Activated T-helper 2 cell treated with anti-CD3 and anti-CD28 coated beads, Interferon-gamma antibody, Interleukin-2, Interleukin-4, amounts not matched to agents 10 μg/mL and 5 μg/mL and 100 μg/mL, durations not matched to agents 14 hours and 24 hours and 36 hours (primary cell): ENCODE results near the gene HSCB. TPM values are rescaled to one million over a fixed set of nuclear protein-coding genes. Genes with fewer than 3 reads are reported as not detected.
A peak's percentile ranks its signal among the peaks of the same experiment; 100 is the strongest.
"Not testable (repeated sequence)": the region's sequence is repeated elsewhere in the genome, so short reads cannot be mapped to it uniquely, and the experiment has no call there.

Experiments used
- DNase-seq: peaks from one replicate; pipeline ENCODE4 v3.0.0; 2021; ENCODE audit warnings: low spot score
- H3K27ac Mint-ChIP-seq: one replicate; pipeline ENCODE4 v1.8.0; 2021; ENCODE audit warnings: mixed read lengths
- H3K27me3 Mint-ChIP-seq: one replicate; pipeline ENCODE4 v1.8.0; 2021; ENCODE audit warnings: low read depth, mixed read lengths
- H3K36me3 Mint-ChIP-seq: one replicate; pipeline ENCODE4 v1.8.0; 2021; ENCODE audit warnings: low read depth, mixed read lengths
- H3K4me1 Mint-ChIP-seq: one replicate; pipeline ENCODE4 v1.8.0; 2021; ENCODE audit warnings: low read depth, mixed read lengths
- H3K4me3 Mint-ChIP-seq: one replicate; pipeline ENCODE4 v1.8.0; 2021; ENCODE audit warnings: low read depth, mild to moderate bottlenecking, moderate library complexity, mixed read lengths
- H3K9me3 Mint-ChIP-seq: one replicate; pipeline ENCODE4 v1.8.0; 2021; ENCODE audit warnings: mixed read lengths
- intact Hi-C: fragments of 100-400 bp; cut with micrococcal nuclease; formaldehyde crosslinking; loops from one replicate; pipeline ENCODE4 v1.15.1; 2023
- total RNA-seq: library from RNA; stranded (reverse); gene quantifications from 2 replicates; pipeline ENCODE4 v1.2.3, GENCODE V29; 2022

Gene HSCB
- total RNA-seq, 1 donor from 2014 or later = 14.6 TPM

GRCh38 chr22:28716686-28717085 is 25.2 kb upstream of the HSCB start:
- intact Hi-C loops = no loop called here
- Mint-ChIP-seq H3K9me3 (peaks cover 6% of the 10 kb centered on the region), H3K27me3 (no peaks in the 10 kb centered on the region), H3K4me1 (peaks cover 18% of the 10 kb centered on the region), H3K27ac (no peak overlapping the region), H3K36me3 (peaks cover 49% of the 10 kb centered on the region), H3K4me3 (no peak overlapping the region)
- no peak for DNase-seq

- peaks cover 16% of the 10 kb centered on the region for H3K4me1 Mint-ChIP-seq
- peaks cover 42% of the 10 kb centered on the region for H3K36me3 Mint-ChIP-seq
- no peak overlapping the region for H3K4me3 Mint-ChIP-seq
- no peak overlapping the region for H3K27ac Mint-ChIP-seq
- H3K9me3 Mint-ChIP-seq = peaks cover 6% of the 10 kb centered on the region
- intact Hi-C loops = no loop called here
- no peaks in the 10 kb centered on the region for H3K27me3 Mint-ChIP-seq
- DNase-seq = no peak
These were observed 23.8 kb upstream of the HSCB start for GRCh38 chr22:28718044-28718443.

GRCh38 chr22:28728002-28728401 is 13.8 kb upstream of the HSCB start:
- H3K4me1 Mint-ChIP-seq = no peaks in the 10 kb centered on the region
- no peak overlapping the region for H3K27ac Mint-ChIP-seq
- no peaks in the 10 kb centered on the region for H3K27me3 Mint-ChIP-seq
- peaks cover 46% of the 10 kb centered on the region for H3K36me3 Mint-ChIP-seq
- no peak overlapping the region for H3K4me3 Mint-ChIP-seq
- intact Hi-C loops = no loop called here
- DNase-seq = no peak
- no peaks in the 10 kb centered on the region for H3K9me3 Mint-ChIP-seq

- no peaks in the 10 kb centered on the region for H3K4me1 Mint-ChIP-seq
- DNase-seq = no peak
- no peak overlapping the region for H3K4me3 Mint-ChIP-seq
- no peaks in the 10 kb centered on the region for H3K27me3 Mint-ChIP-seq
- H3K9me3 Mint-ChIP-seq = no peaks in the 10 kb centered on the region
- no peak overlapping the region for H3K27ac Mint-ChIP-seq
- H3K36me3 Mint-ChIP-seq = peaks cover 45% of the 10 kb centered on the region
- intact Hi-C loops = no loop called here
These were observed 13.1 kb upstream of the HSCB start for GRCh38 chr22:28728621-28729313.

GRCh38 chr22:28730179-28730578 is 11.7 kb upstream of the HSCB start:
- Mint-ChIP-seq H3K4me1 (no peaks in the 10 kb centered on the region), H3K9me3 (no peaks in the 10 kb centered on the region), H3K4me3 (no peak overlapping the region), H3K27ac (no peak overlapping the region), H3K36me3 (peaks cover 42% of the 10 kb centered on the region), H3K27me3 (no peaks in the 10 kb centered on the region)
- intact Hi-C loops = no loop called here
- no peak for DNase-seq

GRCh38 chr22:28734393-28734792 is 7.4 kb upstream of the HSCB start:
- Mint-ChIP-seq H3K36me3 (peaks cover 39% of the 10 kb centered on the region), H3K4me3 (no peak overlapping the region), H3K9me3 (no peaks in the 10 kb centered on the region), H3K27me3 (no peaks in the 10 kb centered on the region), H3K27ac (no peak overlapping the region), H3K4me1 (peaks cover 8% of the 10 kb centered on the region)
- no peak for DNase-seq
- intact Hi-C loops = no loop called here

- H3K4me1 Mint-ChIP-seq = peaks cover 20% of the 10 kb centered on the region
- H3K27me3 Mint-ChIP-seq = no peaks in the 10 kb centered on the region
- no peak for DNase-seq
- no peaks in the 10 kb centered on the region for H3K9me3 Mint-ChIP-seq
- no peak overlapping the region for H3K27ac Mint-ChIP-seq
- no peak overlapping the region for H3K4me3 Mint-ChIP-seq
- H3K36me3 Mint-ChIP-seq = peaks cover 38% of the 10 kb centered on the region
- intact Hi-C loops = no loop called here
These were observed 5.3 kb upstream of the HSCB start for GRCh38 chr22:28736301-28737155.

GRCh38 chr22:28737701-28738100 is 4.1 kb upstream of the HSCB start:
- Mint-ChIP-seq H3K4me1 (peaks cover 24% of the 10 kb centered on the region), H3K27ac (no peak overlapping the region), H3K9me3 (no peaks in the 10 kb centered on the region), H3K27me3 (no peaks in the 10 kb centered on the region), H3K36me3 (peaks cover 41% of the 10 kb centered on the region), H3K4me3 (no peak overlapping the region)
- intact Hi-C loops = no loop called here
- no peak for DNase-seq

- Mint-ChIP-seq H3K36me3 (peaks cover 41% of the 10 kb centered on the region), H3K4me1 (peaks cover 35% of the 10 kb centered on the region)
- DNase-seq, intact Hi-C loops, H3K27me3 Mint-ChIP-seq, H3K4me3 Mint-ChIP-seq, H3K9me3 Mint-ChIP-seq, H3K27ac Mint-ChIP-seq: not testable (repeated sequence)
These were observed 3.0 kb upstream of the HSCB start for GRCh38 chr22:28738876-28739275.

GRCh38 chr22:28741200-28741784 is 547 bp upstream of the HSCB start:
- Mint-ChIP-seq H3K27me3 (no peaks in the 10 kb centered on the region), H3K9me3 (no peaks in the 10 kb centered on the region), H3K36me3 (peaks cover 48% of the 10 kb centered on the region), H3K27ac (peak overlapping the region; percentile 83), H3K4me1 (peaks cover 36% of the 10 kb centered on the region), H3K4me3 (peak overlapping the region; percentile 87)
- no peak for DNase-seq
- intact Hi-C loops = loop anchor here (1.0 to 5.0 kb wide), 3 partner anchors 58 to 166 kb away; partner anchors contain the start of gene ZNRF3

- intact Hi-C loops = loop anchor here (1.0 to 5.0 kb wide), 4 partner anchors 30 to 165 kb away; partner anchors contain the start of genes CCDC117 and ZNRF3
- DNase-seq = no peak
- peak overlapping the region; percentile 87 for H3K4me3 Mint-ChIP-seq
- no peaks in the 10 kb centered on the region for H3K9me3 Mint-ChIP-seq
- H3K36me3 Mint-ChIP-seq = peaks cover 48% of the 10 kb centered on the region
- peak overlapping the region; percentile 83 for H3K27ac Mint-ChIP-seq
- H3K27me3 Mint-ChIP-seq = no peaks in the 10 kb centered on the region
- peaks cover 36% of the 10 kb centered on the region for H3K4me1 Mint-ChIP-seq
These were observed 723 bp downstream of the HSCB start for GRCh38 chr22:28742562-28742962.

GRCh38 chr22:28743852-28744251 is 2.0 kb downstream of the HSCB start:
- Mint-ChIP-seq H3K36me3 (peaks cover 48% of the 10 kb centered on the region), H3K4me1 (peaks cover 30% of the 10 kb centered on the region), H3K27ac (peak overlapping the region; percentile 21), H3K9me3 (no peaks in the 10 kb centered on the region), H3K27me3 (no peaks in the 10 kb centered on the region), H3K4me3 (peak overlapping the region; percentile 87)
- intact Hi-C loops = loop anchor here (5.0 kb wide), 2 partner anchors 138 to 163 kb away; partner anchors contain the start of gene ZNRF3
- DNase-seq = no peak

GRCh38 chr22:28750471-28750881 is 8.6 kb downstream of the HSCB start:
- Mint-ChIP-seq H3K27me3 (no peaks in the 10 kb centered on the region), H3K4me3 (no peak overlapping the region), H3K4me1 (peaks cover 2% of the 10 kb centered on the region), H3K27ac (no peak overlapping the region), H3K36me3 (peaks cover 34% of the 10 kb centered on the region), H3K9me3 (no peaks in the 10 kb centered on the region)
- no peak for DNase-seq
- intact Hi-C loops = no loop called here
